GM12872 (cell line): ENCODE measurements around the gene NKD1.

Source experiments
- CTCF ChIP-seq: IDR thresholded peaks from 3 replicates; pipeline ENCODE4 v1.5.1; 2011; ENCODE audit warnings: low read depth, mild to moderate bottlenecking, low read length, moderate library complexity; ENCODE audit not compliant: insufficient read depth

Gene NKD1

DNA sequence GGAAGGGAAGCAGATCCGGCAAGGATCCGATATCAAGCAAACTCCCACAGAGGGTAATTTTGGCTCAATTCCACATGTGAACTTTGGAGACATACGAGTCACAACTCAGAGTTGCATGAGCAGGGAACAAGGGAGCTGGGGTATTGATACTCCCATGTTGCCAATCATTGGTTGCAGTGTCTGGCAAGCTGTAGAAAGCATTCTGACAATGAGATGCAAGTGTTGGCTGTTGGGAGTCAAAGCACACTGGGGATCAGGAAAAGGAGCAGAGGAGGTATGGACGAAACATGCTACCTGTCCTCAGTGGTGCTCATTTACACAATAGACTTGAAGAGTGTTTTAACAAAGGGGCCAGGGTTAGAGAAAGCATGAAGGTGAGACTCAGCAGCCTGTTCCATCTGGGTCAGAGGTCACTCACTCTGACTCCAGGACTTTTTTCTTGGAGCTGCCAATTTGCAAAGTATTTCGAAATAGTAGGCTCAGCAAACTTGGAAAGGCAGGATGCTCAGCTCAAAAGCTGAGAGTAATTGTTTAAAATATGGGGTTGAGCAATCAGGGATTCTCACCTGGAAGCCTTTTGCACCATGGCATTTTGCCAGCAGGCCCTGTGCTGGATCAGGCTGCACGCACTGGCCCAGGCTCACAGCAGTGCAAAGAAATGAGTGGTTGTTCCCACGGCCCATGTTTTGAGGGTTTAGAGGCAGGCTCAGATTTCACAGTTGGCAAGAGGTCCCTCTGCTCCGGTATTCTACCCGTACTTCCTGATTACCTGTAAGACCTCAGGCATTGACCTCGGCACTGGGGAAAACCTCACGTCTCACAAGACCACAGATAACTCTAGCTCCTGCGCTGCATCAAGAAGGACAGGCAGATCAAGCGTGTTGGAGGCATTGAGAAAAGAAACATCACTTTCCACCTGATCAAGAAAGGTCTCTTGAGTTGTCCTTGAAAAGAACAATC lies 17.6 kb upstream of the NKD1 start:
- no peak for TF ChIP-seq CTCF

DNA sequence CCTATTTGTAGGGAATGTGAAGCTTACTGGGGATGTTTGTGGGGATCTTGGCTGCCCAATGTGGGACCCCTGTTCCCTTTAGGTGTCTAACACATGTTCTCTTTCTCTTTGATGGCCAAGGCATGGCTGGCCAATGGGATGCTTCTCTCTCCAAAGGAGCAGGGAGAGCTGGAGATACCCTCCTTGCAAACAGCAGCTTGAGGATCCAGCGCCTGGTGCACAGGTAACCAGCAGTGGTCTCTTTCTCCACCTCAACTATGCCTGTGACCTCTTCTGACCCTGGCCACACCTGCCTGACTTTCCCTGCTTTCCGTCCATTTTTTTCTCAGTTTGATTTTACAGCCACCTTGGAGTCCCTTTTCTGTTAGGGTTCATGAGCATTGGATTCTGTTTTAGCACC lies 16.8 kb upstream of the NKD1 start:
- TF ChIP-seq CTCF: no peak

GRCh38 chr16:50531901-50532300 lies 16.3 kb upstream of the NKD1 start:
- TF ChIP-seq CTCF: no peak

- no peak for TF ChIP-seq CTCF
Measured at GRCh38 chr16:50532576-50532975, 15.6 kb upstream of the NKD1 start.

GRCh38 chr16:50533317-50533716 lies 14.9 kb upstream of the NKD1 start:
- no peak for TF ChIP-seq CTCF

GRCh38 chr16:50534091-50534490 lies 14.1 kb upstream of the NKD1 start:
- TF ChIP-seq CTCF: no peak

- no peak for TF ChIP-seq CTCF
Measured at GRCh38 chr16:50534556-50534955, 13.6 kb upstream of the NKD1 start.
